GM18909 (cell line): ENCODE measurements around the gene NEIL3.

Experiments
- ATAC-seq: cut with Tn5 transposase; IDR thresholded peaks from one replicate; pipeline ENCODE4 v1.9.1; 2021; ENCODE audit warnings: mild to moderate bottlenecking; ENCODE audit not compliant: unreplicated experiment, poor library complexity

NEIL3 gene

GRCh38 chr4:177309522-177310371 lies at the start of gene NEIL3:
TSS of gene NEIL3 (plus strand) at chr4:177309874. CDS start at chr4:177309954, 80 bp downstream.
- ATAC-seq: peak; percentile 90

GRCh38 chr4:177263818-177264217 lies 45.9 kb upstream of the NEIL3 start:
- no peak for ATAC-seq

GRCh38 chr4:177264788-177265422 lies 44.8 kb upstream of the NEIL3 start:
- ATAC-seq: no peak

GRCh38 chr4:177265729-177266128 lies 43.9 kb upstream of the NEIL3 start:
- ATAC-seq: no peak

GRCh38 chr4:177266506-177266905 lies 43.2 kb upstream of the NEIL3 start:
- ATAC-seq: peak; percentile 51

GRCh38 chr4:177267911-177268310 lies 41.8 kb upstream of the NEIL3 start:
- no peak for ATAC-seq

GRCh38 chr4:177271091-177271490 lies 38.6 kb upstream of the NEIL3 start:
- ATAC-seq: no peak

- ATAC-seq: no peak
These were observed 37.5 kb upstream of the NEIL3 start for GRCh38 chr4:177271915-177272766.

- no peak for ATAC-seq
These were observed 33.7 kb upstream of the NEIL3 start for GRCh38 chr4:177275999-177276398.

GRCh38 chr4:177281351-177281909 lies 28.2 kb upstream of the NEIL3 start:
- no peak for ATAC-seq

- ATAC-seq: no peak
These were observed 27.3 kb upstream of the NEIL3 start for GRCh38 chr4:177282284-177282835.

- ATAC-seq: no peak
These were observed 26.5 kb upstream of the NEIL3 start for GRCh38 chr4:177283167-177283566.

- ATAC-seq: no peak
These were observed 23.7 kb upstream of the NEIL3 start for GRCh38 chr4:177285953-177286352.

- ATAC-seq: no peak
These were observed 22.4 kb upstream of the NEIL3 start for GRCh38 chr4:177287255-177287654.

GRCh38 chr4:177288335-177288734 lies 21.3 kb upstream of the NEIL3 start:
- ATAC-seq: no peak

GRCh38 chr4:177290780-177291179 lies 18.9 kb upstream of the NEIL3 start:
- ATAC-seq: no peak

- ATAC-seq: no peak
These were observed 17.5 kb upstream of the NEIL3 start for GRCh38 chr4:177292171-177292570.

GRCh38 chr4:177293208-177294033 lies 16.3 kb upstream of the NEIL3 start:
- no peak for ATAC-seq

GRCh38 chr4:177297785-177298391 lies 11.8 kb upstream of the NEIL3 start:
- no peak for ATAC-seq
